Pancreas (tissue), 10 donors: ENCODE data around the gene GALR2. TPM values are rescaled to one million over a fixed set of nuclear protein-coding genes. Genes with fewer than 3 reads are reported as not detected.

Experiments used
- ATAC-seq, 4 donors: fragments of 200-7000 bp; cut with Tn5 transposase; one replicate each; pipeline versions ENCODE4 v1.8.0 to v1.9.1; 2020; ENCODE audit warnings: mild to moderate bottlenecking in 4 of 4, moderate library complexity in 4 of 4
- DNase-seq, 6 donors: peaks; one replicate each; pipeline ENCODE4 v3.0.0-alpha.2; 2020
- FAIRE-seq: peaks from 2 replicates; lab custom pipeline; 2012; peaks lifted over from hg19 to GRCh38; lab: Jason Lieb, UNC
- H3K27ac ChIP-seq, 4 donors: fragments of 200-600 bp; sonication (generic); 1 replicate in 3 of 4; 2 replicates in 1 of 4; pipeline versions ENCODE4 v1.5.0 to v1.8.0; 2020
- H3K27me3 ChIP-seq, 4 donors: fragments of 200-600 bp; one replicate each; pipeline ENCODE4 v1.8.0; 2021
- H3K36me3 ChIP-seq, 3 donors: fragments of 200-600 bp; sonication (generic) in 1 of 3; one replicate each; pipeline versions ENCODE4 v1.5.0 to v1.8.0; 2020 to 2021
- H3K4me1 ChIP-seq, 3 donors: fragments of 200-600 bp; one replicate each; pipeline ENCODE4 v1.8.0; 2021
- H3K4me3 ChIP-seq, 4 donors: fragments of 200-600 bp; sonication (generic) in 2 of 4; one replicate each; pipeline versions ENCODE4 v1.5.0 to v1.8.0; 2020 to 2021
- H3K9me3 ChIP-seq, 4 donors: fragments of 200-600 bp; one replicate each; pipeline ENCODE4 v1.8.0; 2021
- WGBS, 2 donors: extraction: QIAGEN DNeasy Blood & Tissue Kit; methylation state at CpG; one replicate each; pipeline ENCODE4 v1.1.7; 2013; 5-methylcytosine and 5-hydroxymethylcytosine counted together
- intact Hi-C, 3 donors: fragments of 100-400 bp; cut with DNase I; formaldehyde crosslinking; loops; one replicate each; pipeline versions ENCODE4 v1.11.1 to v1.14.2; 2022
- polyA plus RNA-seq, 2 donors: library from polyadenylated mRNA; stranded (reverse); fragments of 200-250 nt; gene quantifications; one replicate each; pipeline ENCODE4 v1.2.3, GENCODE V29; 2013
- total RNA-seq, 6 donors: library from RNA; stranded (reverse); fragmentation: NEBNext Ultra II Directional in 4 of 6; extraction: Animal tissue kit (Norgen Biotek cat#: 25700) in 4 of 6; gene quantifications; one replicate each; pipeline versions ENCODE4 v1.2.1 to v1.2.4, GENCODE V29; 2021 to 2023
- TF ChIP-seq, protein P1 (sequence below), 4 donors: fragments of 200-600 bp; sonication (generic) in 3 of 4; IDR thresholded peaks; one replicate each; pipeline versions ENCODE4 v1.5.0 to v1.8.0; 2021; ENCODE audit warnings: antibody characterized with exemption in 4 of 4
- donor health status: healthy with polysubstance abuse.
- donor health status: DM: no; HTN: no; CAD: no; lungs with moderate emphysema.
- donor health status: DM: no; HTN: no; CAD: no.
- donor health status: control.
- donor health status: control.
- donor health status: Bipolar disorder and iron deficiency.
- donor health status: DM: yes; HTN: yes; CAD: no.
- donor health status: DM: no; HTN: no; CAD: no.
- donor health status: DM: no; HTN: no; CAD: no.
- donor health status: DM: yes; HTN: yes; CAD: no.

Gene GALR2
- total and polyA plus RNA-seq, 8 donors = 0.11 to 0.19 (median 0.12) TPM; not detected in 5

DNA sequence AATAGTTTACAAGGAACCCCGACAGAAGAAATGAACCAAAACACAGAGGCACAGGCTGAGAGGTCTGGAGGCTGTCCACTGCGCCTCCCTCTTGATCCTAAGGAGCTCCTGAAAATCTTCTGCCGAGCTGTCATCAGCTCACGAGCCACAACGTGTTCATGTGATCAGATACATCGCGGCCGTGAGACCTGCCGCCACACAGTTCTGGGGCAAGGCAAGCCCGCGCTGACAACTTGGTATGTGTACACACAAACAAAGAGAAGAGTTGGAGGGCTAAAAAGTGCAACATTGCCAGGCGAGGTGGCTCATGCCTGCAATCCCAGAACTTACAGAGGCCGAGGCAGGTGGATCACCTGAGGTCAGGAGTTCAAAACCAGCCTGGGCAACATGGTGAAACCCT, 21.4 kb downstream of the GALR2 start:
- Histone ChIP-seq H3K27ac (no peak overlapping the region), H3K4me3 (no peak overlapping the region), H3K36me3 (peaks cover 0 to 60% (median 10%) of the 10 kb centered on the region in 3 donors), H3K4me1 (no peaks in the 10 kb centered on the region), H3K9me3 (no peaks in the 10 kb centered on the region), H3K27me3 (no peaks in the 10 kb centered on the region)
- FAIRE-seq (no peak), DNase-seq (no peak), ATAC-seq (no peak)
- 83 to 90% methylated on average over 13 of the region's 13 CpGs for WGBS, 2 donors
- TF ChIP-seq, protein P1, sequence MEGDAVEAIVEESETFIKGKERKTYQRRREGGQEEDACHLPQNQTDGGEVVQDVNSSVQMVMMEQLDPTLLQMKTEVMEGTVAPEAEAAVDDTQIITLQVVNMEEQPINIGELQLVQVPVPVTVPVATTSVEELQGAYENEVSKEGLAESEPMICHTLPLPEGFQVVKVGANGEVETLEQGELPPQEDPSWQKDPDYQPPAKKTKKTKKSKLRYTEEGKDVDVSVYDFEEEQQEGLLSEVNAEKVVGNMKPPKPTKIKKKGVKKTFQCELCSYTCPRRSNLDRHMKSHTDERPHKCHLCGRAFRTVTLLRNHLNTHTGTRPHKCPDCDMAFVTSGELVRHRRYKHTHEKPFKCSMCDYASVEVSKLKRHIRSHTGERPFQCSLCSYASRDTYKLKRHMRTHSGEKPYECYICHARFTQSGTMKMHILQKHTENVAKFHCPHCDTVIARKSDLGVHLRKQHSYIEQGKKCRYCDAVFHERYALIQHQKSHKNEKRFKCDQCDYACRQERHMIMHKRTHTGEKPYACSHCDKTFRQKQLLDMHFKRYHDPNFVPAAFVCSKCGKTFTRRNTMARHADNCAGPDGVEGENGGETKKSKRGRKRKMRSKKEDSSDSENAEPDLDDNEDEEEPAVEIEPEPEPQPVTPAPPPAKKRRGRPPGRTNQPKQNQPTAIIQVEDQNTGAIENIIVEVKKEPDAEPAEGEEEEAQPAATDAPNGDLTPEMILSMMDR (IDR thresholded peaks at IDR 0.05) = no peak
- intact Hi-C loops = no loop called here

DNA sequence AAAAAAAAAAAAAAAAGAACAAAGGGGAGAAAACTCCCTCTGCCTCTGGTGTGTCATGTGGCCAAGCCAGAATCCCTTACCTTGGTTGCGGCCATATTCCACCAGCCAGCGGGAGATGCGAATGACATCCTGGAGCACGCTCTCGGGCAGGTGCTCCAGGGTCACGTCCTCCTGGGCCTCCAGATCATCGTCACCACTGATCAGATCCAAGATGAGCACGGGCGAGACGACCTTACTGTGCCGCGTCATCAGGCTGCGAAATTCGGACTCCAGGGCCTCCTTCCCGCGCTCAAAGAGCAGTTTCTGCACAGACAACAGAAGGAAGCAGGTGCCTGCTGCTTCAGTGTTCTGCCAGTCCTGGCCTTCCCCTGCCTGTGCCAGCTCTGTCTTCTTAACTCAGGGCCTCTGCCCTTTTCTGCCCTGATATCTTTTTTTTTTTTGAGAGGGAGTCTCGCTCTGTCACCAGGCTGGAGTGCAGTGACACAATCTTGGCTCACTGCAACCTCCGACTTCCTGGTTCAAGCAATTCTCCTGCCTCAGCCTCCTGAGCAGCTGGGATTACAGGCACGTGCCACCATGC, 23.2 kb downstream of the GALR2 start:
- intact Hi-C loops = no loop called here
- Histone ChIP-seq H3K36me3 (peaks cover 0 to 63% (median 10%) of the 10 kb centered on the region in 3 donors), H3K27me3 (no peaks in the 10 kb centered on the region), H3K9me3 (no peaks in the 10 kb centered on the region), H3K4me3 (no peak overlapping the region), H3K4me1 (peaks cover 3 to 6% (median 5%) of the 10 kb centered on the region in 3 donors), H3K27ac (no peak overlapping the region)
- TF ChIP-seq, protein P1 (IDR thresholded peaks at IDR 0.05) = no peak
- WGBS, 2 donors = 92 to 96% methylated on average over 19 of the region's 19 CpGs
- DNase-seq = peak in 1 of 6 donors; percentile 50
- no peak for FAIRE-seq
- no peak for ATAC-seq

DNA sequence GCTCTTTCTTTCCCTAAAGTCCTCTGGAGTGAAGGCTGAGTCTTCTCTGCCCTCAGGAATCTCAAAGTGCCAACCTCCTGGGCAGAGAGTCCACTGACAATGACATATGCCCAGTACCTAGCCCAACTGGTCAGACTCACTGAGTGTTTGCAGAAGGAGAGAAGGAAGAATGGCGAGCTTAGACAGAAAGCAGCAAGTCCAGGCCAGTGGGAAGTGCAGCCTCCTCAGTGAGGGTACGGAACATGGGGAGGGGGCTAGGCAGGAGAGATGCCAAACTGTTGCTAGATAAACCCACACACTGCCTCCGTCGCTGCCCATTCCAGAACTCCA, 28.3 kb downstream of the GALR2 start:
- H3K4me3 ChIP-seq = peak overlapping the region; percentile 64 to 88 (median 79)
- intact Hi-C loops = no loop called here
- FAIRE-seq = no peak
- no peaks in the 10 kb centered on the region for H3K27me3 ChIP-seq
- TF ChIP-seq, protein P1 (IDR thresholded peaks at IDR 0.05) = no peak
- peak in 3 of 4 donors; percentile 11 to 26 (median 20) for ATAC-seq
- H3K27ac ChIP-seq = peak overlapping the region in 1 of 4 donors; percentile 75
- WGBS, 2 donors = 0% methylated on average over 4 of the region's 4 CpGs
- peaks cover 3 to 10% (median 6%) of the 10 kb centered on the region in 3 donors for H3K4me1 ChIP-seq
- no peak for DNase-seq
- H3K36me3 ChIP-seq = peaks cover 0 to 21% (median 3%) of the 10 kb centered on the region in 3 donors
- no peaks in the 10 kb centered on the region for H3K9me3 ChIP-seq

DNA sequence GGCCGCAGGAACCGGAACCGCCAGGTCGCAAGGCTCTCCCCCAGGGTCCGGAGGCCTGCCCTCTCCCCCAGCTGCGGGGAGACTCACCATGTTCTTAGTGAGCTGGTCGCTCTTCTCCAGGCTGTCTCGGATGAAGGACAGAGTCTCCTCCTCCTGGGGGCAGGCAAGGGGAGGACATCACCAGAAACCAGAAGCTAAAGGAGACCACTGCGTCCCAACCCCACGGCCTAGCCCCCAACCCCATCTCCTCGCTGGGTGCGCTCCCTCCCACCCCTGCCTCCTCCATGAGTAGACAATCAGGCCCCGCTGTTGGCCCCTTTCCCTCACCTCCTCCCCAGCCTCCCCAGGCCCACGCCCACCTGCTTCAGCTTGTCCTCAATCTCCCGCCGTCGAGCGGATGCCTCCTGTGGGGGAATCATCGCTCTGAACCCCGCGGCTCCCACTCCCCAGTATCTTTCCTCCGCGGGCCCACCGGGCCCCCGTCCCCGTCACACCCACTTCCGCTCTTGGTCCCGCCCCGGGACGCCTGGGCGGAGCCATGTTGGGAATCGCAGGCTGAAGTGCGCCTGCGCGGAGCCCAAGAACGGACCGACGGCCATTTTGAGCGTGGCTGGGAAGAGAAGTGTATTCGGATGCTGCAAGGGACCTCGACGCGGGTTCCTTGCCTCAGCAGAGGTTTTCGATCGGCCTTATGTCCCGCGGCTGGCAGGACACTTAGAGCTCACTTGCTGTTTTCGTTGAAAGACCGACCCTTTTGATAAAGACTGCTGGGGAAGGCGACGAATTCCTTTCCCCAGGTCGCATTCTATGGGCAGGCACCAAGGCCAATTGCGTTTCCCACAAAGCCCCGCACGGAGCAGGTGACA, 28.9 kb downstream of the GALR2 start, which contains the start of gene EXOC7:
TSS of gene EXOC7 (minus strand) at position 514 of the 866 bp plus-strand sequence. CDS start at position 419, 95 bp downstream.
- H3K36me3 ChIP-seq = peaks cover 0 to 21% (median 3%) of the 10 kb centered on the region in 3 donors
- peak within 1 kb of the TSS; percentile 64 to 88 (median 79) for H3K4me3 ChIP-seq
- 4 to 5% methylated on average over 49 to 55 of the region's 55 CpGs for WGBS, 2 donors
- H3K27me3 ChIP-seq = no peaks in the 10 kb centered on the region
- DNase-seq (peak; percentile 85 to 97 (median 92)), ATAC-seq (peak; percentile 96), FAIRE-seq (no peak)
- TF ChIP-seq, protein P1 (IDR thresholded peaks at IDR 0.05) = no peak
- no peaks in the 10 kb centered on the region for H3K9me3 ChIP-seq
- intact Hi-C loops = no loop called here
- peak within 1 kb of the TSS in 3 of 4 donors; percentile 33 to 75 (median 61) for H3K27ac ChIP-seq
- H3K4me1 ChIP-seq = peaks cover 3 to 10% (median 6%) of the 10 kb centered on the region in 3 donors
